MM.1S (cell line): ENCODE data around the gene TACR2.

Experiments used
- CTCF ChIP-seq: fragments of 300-600 bp; sonication (generic); IDR thresholded peaks from 2 replicates; pipeline ENCODE4 v1.5.1; 2016; ENCODE audit warnings: antibody characterized with exemption, low read length, mixed read lengths
- EZH2 ChIP-seq: fragments of 300-600 bp; sonication (generic); optimal IDR thresholded peaks from 2 replicates; pipeline ENCODE3; 2017; ENCODE audit warnings: low read depth, mild to moderate bottlenecking, antibody characterized with exemption, low read length, mixed read lengths

- TF ChIP-seq CTCF: no peak
- no peak for TF ChIP-seq EZH2
Measured at GRCh38 chr10:69421611-69422308, 5.0 kb upstream of the TACR2 start.
